DLD1 (cell line): Measurements from ENCODE around the gene CCR2.
"Not testable (repeated sequence)": the region's sequence is repeated elsewhere in the genome, so short reads cannot be mapped to it uniquely, and the experiment has no call there.

Experiments used
- in situ Hi-C: cut with HindIII; loops from 2 replicates; pipeline ENCODE4 v1.10.0; 2017; ENCODE audit warnings: low sequenced_read_pairs

CCR2 gene

GRCh38 chr3:46398186-46398955 lies 44.5 kb downstream of the CCR2 start:
- in situ Hi-C loops: no loop called here

DNA sequence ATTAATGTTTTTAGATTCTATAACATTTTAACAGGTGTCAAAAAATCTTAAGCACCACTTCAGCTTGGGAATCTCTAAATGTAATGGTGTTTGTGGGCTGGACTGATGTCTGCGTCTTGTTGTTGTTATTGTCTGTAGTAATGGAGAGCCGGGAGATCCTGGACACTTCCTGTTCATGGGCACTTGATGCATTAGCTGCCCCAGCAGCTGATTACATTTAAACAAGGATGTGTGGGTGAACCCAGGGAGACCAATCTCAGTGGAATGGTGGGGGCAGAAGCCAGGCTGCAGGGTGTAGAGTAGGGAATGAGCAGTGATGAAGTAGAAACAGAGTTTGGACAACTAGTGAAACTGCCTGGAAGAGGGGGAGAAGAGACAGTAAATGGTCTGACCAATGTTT lies 45.2 kb downstream of the CCR2 start:
- in situ Hi-C loops: no loop called here

- in situ Hi-C loops: no loop called here
Measured at GRCh38 chr3:46399557-46399956, 45.6 kb downstream of the CCR2 start.

- in situ Hi-C loops: no loop called here
Measured at GRCh38 chr3:46400000-46400734, 46.3 kb downstream of the CCR2 start.

DNA sequence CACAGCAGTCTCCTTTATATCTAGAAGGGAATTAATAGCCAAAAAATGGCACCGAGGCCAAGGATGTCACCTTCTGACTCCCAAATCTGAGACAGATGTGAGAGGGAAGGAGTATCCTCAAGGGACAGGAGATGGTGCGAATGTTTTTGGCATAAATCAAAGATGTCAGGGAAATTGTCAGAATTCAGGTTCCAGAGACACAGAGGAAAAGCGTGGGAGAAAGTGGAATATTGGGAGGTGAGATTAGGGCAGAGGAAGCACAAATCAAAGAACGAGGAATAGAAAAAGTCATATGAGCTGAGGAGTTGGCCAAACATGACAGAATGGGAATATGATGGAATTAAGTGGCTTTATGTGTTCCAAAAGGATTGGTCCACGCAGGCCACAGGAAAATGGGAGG lies 46.9 kb downstream of the CCR2 start:
- in situ Hi-C loops: no loop called here

DNA sequence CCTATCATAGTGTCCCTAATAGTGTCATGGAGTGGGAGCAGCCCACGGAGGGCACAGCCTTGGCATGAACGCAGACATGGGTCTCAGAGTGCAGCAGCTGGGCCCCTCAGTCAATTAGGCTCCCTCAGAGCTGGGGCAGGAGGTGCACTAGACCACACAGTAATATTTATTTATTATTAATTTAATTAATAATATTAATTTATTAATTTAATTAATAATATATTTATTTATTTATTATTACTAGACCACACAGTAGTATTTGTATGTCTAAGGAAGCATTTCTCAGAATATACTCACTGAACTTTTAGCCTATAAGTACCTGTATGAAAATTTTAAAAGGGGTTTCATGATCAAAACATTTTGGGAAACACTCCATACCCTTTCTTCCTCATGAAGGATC lies 47.7 kb downstream of the CCR2 start:
- in situ Hi-C loops: no loop called here

GRCh38 chr3:46402902-46403301 lies 49.0 kb downstream of the CCR2 start:
- in situ Hi-C loops: not testable (repeated sequence)

GRCh38 chr3:46405301-46406019 lies 51.5 kb downstream of the CCR2 start:
- in situ Hi-C loops: no loop called here

DNA sequence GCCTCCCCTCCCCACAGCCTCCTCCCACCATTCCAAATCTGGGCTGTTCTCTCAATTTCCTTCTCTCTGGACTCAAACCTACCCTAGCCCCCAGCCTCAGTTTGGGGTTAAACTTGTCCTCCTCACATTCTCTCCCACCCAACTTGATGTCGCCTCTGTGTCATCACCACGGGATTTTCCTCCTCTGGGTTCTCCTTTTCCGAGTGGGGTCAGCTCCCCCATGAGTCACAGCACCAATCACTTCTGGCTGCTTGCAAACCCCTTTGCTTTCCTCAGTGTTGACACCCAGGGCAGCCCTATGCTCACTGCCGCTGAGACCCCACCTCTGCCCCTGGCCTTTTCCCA lies 52.5 kb downstream of the CCR2 start:
- in situ Hi-C loops: no loop called here

- in situ Hi-C loops: no loop called here
Measured at GRCh38 chr3:46406788-46407611, 53.1 kb downstream of the CCR2 start, which contains the start of the genes CCR5AS and CCRL2. Gene CCR5AS (minus strand): TSS chr3:46407066. Gene CCRL2 (plus strand): TSS chr3:46407259. CDS start chr3:46408080, 821 bp downstream.

DNA sequence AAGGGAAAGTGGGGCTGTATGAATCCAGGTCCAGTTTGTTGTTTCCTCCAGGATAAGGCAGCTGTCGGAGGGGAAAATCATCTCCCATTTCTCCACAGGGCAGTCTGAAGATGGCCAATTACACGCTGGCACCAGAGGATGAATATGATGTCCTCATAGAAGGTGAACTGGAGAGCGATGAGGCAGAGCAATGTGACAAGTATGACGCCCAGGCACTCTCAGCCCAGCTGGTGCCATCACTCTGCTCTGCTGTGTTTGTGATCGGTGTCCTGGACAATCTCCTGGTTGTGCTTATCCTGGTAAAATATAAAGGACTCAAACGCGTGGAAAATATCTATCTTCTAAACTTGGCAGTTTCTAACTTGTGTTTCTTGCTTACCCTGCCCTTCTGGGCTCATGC lies 54.1 kb downstream of the CCR2 start:
- in situ Hi-C loops: no loop called here

GRCh38 chr3:46408853-46409252 lies 54.9 kb downstream of the CCR2 start:
- in situ Hi-C loops: no loop called here

DNA sequence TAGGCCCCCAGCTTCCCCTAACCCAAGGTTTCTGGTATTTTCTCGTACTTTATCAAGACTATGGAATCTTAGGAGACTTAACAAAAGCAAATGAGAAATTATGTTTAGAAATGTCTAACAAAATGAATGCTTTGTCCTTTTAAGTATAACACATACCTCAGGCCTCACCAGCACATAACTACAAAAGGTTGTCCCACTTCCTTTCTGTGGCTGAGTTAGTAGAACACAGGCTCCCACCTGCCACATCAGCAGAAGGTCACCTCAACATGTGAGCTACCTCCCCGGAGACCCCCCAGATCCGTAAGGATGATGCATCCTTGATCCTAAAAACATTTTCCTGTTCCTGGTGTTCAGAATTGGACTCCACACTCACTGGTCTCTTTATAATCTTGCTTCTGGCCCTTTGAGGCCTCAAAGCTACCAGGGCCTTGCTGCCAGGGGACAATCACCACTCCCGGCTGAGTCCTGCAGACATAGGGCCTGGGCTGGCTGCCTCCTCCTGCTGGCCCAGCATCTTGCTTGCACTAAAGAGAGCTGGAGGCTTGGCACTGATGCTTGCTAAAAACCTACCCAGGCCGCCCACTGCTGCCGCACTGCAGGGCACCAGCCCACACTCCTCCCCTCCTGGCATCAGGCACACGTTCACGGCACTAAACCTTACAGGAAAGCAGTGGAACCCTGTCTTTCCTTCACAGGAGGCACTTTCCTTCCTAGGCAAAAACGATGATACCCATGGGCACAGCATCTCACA lies 56.0 kb downstream of the CCR2 start:
- in situ Hi-C loops: no loop called here
